Measurements from ENCODE around the gene PHACTR2.

GRCh38 chr6:143655541-143655940 lies 22.2 kb upstream of the PHACTR2 start:
- TF ChIP-seq EZH2 (IDR thresholded peaks at IDR 0.05; ENCODE audit: insufficient read depth, low read length) (no peak), CTCF (IDR thresholded peaks at IDR 0.05; ENCODE audit: insufficient read depth, low read depth, low read length) (no peak)

Measured in astrocyte (in vitro differentiated cells and primary cell).